OCI-LY1 (cell line): ENCODE measurements around the gene SLC24A3.

Source experiments
- H2AFZ ChIP-seq: fragments of 200-600 bp; sonication (generic), shearing (Covaris generic); 2 replicates; pipeline ENCODE4 v1.6.0; 2014; ENCODE audit warnings: antibody characterized with exemption, mild to moderate bottlenecking, low read length
- H3F3A ChIP-seq: fragments of 200-600 bp; sonication (generic), shearing (Covaris generic); 2 replicates; pipeline ENCODE4 v1.6.0; 2014; ENCODE audit warnings: mild to moderate bottlenecking, antibody characterized with exemption, low read length, moderate library complexity; ENCODE audit not compliant: insufficient read depth
- H3K27ac ChIP-seq: fragments of 200-600 bp; sonication (generic); 2 replicates; pipeline ENCODE4 v1.5.1; 2014; ENCODE audit warnings: low read length, mixed run types, mild to moderate bottlenecking, low read depth; ENCODE audit not compliant: poor library complexity, severe bottlenecking
- H3K27me3 ChIP-seq: fragments of 200-600 bp; sonication (generic); 2 replicates; pipeline ENCODE4 v1.6.0; 2014; ENCODE audit warnings: antibody characterized with exemption, mild to moderate bottlenecking, low read length, moderate library complexity; ENCODE audit not compliant: insufficient read depth
- H3K36me3 ChIP-seq: fragments of 200-600 bp; sonication (generic); 2 replicates; pipeline ENCODE4 v1.6.1; 2014; ENCODE audit warnings: mild to moderate bottlenecking, antibody characterized with exemption, low read length, moderate library complexity, mixed read lengths; ENCODE audit not compliant: insufficient read depth
- H3K4me1 ChIP-seq: fragments of 200-600 bp; sonication (generic); 2 replicates; pipeline ENCODE4 v1.5.1; 2014; ENCODE audit warnings: mild to moderate bottlenecking, low read length, moderate library complexity; ENCODE audit not compliant: insufficient read depth, severe bottlenecking
- H3K4me2 ChIP-seq: fragments of 200-600 bp; sonication (generic), shearing (Covaris generic); 2 replicates; pipeline ENCODE4 v1.6.1; 2014; ENCODE audit warnings: low read length
- H3K4me3 ChIP-seq: fragments of 200-600 bp; sonication (generic); 2 replicates; pipeline ENCODE4 v1.5.1; 2014; ENCODE audit warnings: low read length, low read depth, mild to moderate bottlenecking, mixed read lengths; ENCODE audit not compliant: poor library complexity, severe bottlenecking
- H3K79me2 ChIP-seq: fragments of 200-600 bp; shearing (Covaris generic); 2 replicates; pipeline ENCODE4 v1.6.1; 2016; ENCODE audit warnings: mixed run types, low read length, mixed read lengths; ENCODE audit not compliant: insufficient read depth
- H3K9ac ChIP-seq: fragments of 200-600 bp; sonication (generic), shearing (Covaris generic); 2 replicates; pipeline ENCODE4 v1.6.1; 2014; ENCODE audit warnings: mild to moderate bottlenecking, low read length, mixed read lengths
- H3K9me2 ChIP-seq: fragments of 200-600 bp; sonication (generic), shearing (Covaris generic); 2 replicates; pipeline ENCODE4 v1.6.1; 2014; ENCODE audit warnings: low read depth, mild to moderate bottlenecking, low read length, mixed read lengths
- H3K9me3 ChIP-seq: fragments of 200-600 bp; shearing (Covaris generic); 2 replicates; pipeline ENCODE4 v1.6.1; 2014; ENCODE audit warnings: low read length, mixed read lengths
- H4K20me1 ChIP-seq: fragments of 200-600 bp; sonication (generic), shearing (Covaris generic); 2 replicates; pipeline ENCODE4 v1.6.0; 2016; ENCODE audit warnings: mild to moderate bottlenecking, low read length; ENCODE audit not compliant: insufficient read depth
- CTCF ChIP-seq: fragments of 200-600 bp; sonication (generic), shearing (Covaris generic); IDR thresholded peaks from 2 replicates; pipeline ENCODE4 v1.5.1; 2017; ENCODE audit warnings: mild to moderate bottlenecking, antibody characterized with exemption, low read length, moderate library complexity, mixed read lengths
- EZH2 ChIP-seq: fragments of 200-600 bp; sonication (generic), shearing (Covaris generic); IDR thresholded peaks from 2 replicates; pipeline ENCODE4 v1.8.0; 2017; ENCODE audit warnings: borderline replicate concordance, mixed run types, mild to moderate bottlenecking, antibody characterized with exemption, low read length, moderate library complexity, mixed read lengths

SLC24A3 gene

GRCh38 chr20:19706463-19706862 lies 494.0 kb downstream of the SLC24A3 start:
- Histone ChIP-seq H3K4me1 (no peaks in the 10 kb centered on the region), H3F3A (no peaks in the 10 kb centered on the region), H3K9me2 (no peaks in the 10 kb centered on the region), H3K27ac (no peak overlapping the region), H3K9me3 (no peaks in the 10 kb centered on the region), H3K36me3 (no peaks in the 10 kb centered on the region), H3K79me2 (no peaks in the 10 kb centered on the region), H4K20me1 (no peaks in the 10 kb centered on the region), H2AFZ (no peak overlapping the region), H3K4me2 (no peak overlapping the region), H3K4me3 (no peak overlapping the region), H3K27me3 (peaks cover 8% of the 10 kb centered on the region; the same call in 1 of the 2 replicates), H3K9ac (no peak overlapping the region)
- TF ChIP-seq EZH2 (no peak), CTCF (no peak)

- Histone ChIP-seq H3K9ac (no peak overlapping the region), H3K27me3 (peaks cover 8% of the 10 kb centered on the region; the same call in 1 of the 2 replicates), H2AFZ (no peak overlapping the region), H3K27ac (no peak overlapping the region), H3K79me2 (no peaks in the 10 kb centered on the region), H3F3A (no peaks in the 10 kb centered on the region), H4K20me1 (no peaks in the 10 kb centered on the region), H3K4me1 (no peaks in the 10 kb centered on the region), H3K9me2 (no peaks in the 10 kb centered on the region), H3K4me3 (no peak overlapping the region), H3K9me3 (no peaks in the 10 kb centered on the region), H3K4me2 (no peak overlapping the region), H3K36me3 (no peaks in the 10 kb centered on the region)
- TF ChIP-seq EZH2 (no peak), CTCF (no peak)
Observed at GRCh38 chr20:19709635-19710335, 497.3 kb downstream of the SLC24A3 start.

- H3K9ac ChIP-seq, result no peak overlapping the region
- no peaks in the 10 kb centered on the region for H4K20me1 ChIP-seq
- TF ChIP-seq EZH2 (no peak), CTCF (no peak)
- no peaks in the 10 kb centered on the region for H3K9me2 ChIP-seq
- H3K79me2 ChIP-seq, result no peaks in the 10 kb centered on the region
- H3K36me3 ChIP-seq, result no peaks in the 10 kb centered on the region
- no peak overlapping the region for H3K4me2 ChIP-seq
- no peak overlapping the region for H3K4me3 ChIP-seq
- H3K27me3 ChIP-seq, result peaks cover 8% of the 10 kb centered on the region; the same call in 1 of the 2 replicates
- no peaks in the 10 kb centered on the region for H3F3A ChIP-seq
- H3K9me3 ChIP-seq, result no peaks in the 10 kb centered on the region
- no peak overlapping the region for H2AFZ ChIP-seq
- no peaks in the 10 kb centered on the region for H3K4me1 ChIP-seq
- H3K27ac ChIP-seq, result no peak overlapping the region
Observed at GRCh38 chr20:19710336-19711120, 498.1 kb downstream of the SLC24A3 start.
